K562 (cell line): ENCODE data around the gene USP5. TPM values are rescaled to one million over a fixed set of nuclear protein-coding genes. Genes with fewer than 3 reads are reported as not detected.

ENCODE experiments used
- ARID4B ChIP-seq: sonication (generic); formaldehyde crosslinking; IDR thresholded peaks from 2 replicates; pipeline ENCODE4 v1.8.0; 2022; ENCODE audit warnings: mild to moderate bottlenecking, missing genetic modification reagents
- ARNT ChIP-seq, 2 experiments: fragments of 450-650 bp; IDR thresholded peaks; 2 replicates each; pipeline ENCODE4 v1.6.1; 2016; ENCODE audit warnings: mild to moderate bottlenecking in 1 of 2
- FOSL1 ChIP-seq: fragments of 200-800 bp; sonication (Bioruptor generic); conservative IDR thresholded peaks from 2 replicates; pipeline ENCODE4 v1.6.1; 2016; ENCODE audit warnings: missing genetic modification characterization, missing compliant biosample characterization
- HCFC1 ChIP-seq: IDR thresholded peaks from 2 replicates; pipeline ENCODE4 v1.6.1; 2012; ENCODE audit warnings: low read depth, low read length, improper control_type of control experiment
- KDM5B ChIP-seq: fragments of 200-600 bp; sonication (generic); IDR thresholded peaks from 2 replicates; pipeline ENCODE4 v1.6.1; 2012; ENCODE audit warnings: low read depth, mild to moderate bottlenecking, moderate library complexity, low read length, control low read depth, inconsistent platforms; ENCODE audit not compliant: insufficient replicate concordance
- KLF1 ChIP-seq: fragments of 450-650 bp; IDR thresholded peaks from 2 replicates; pipeline ENCODE4 v1.6.1; 2016; ENCODE audit warnings: missing genetic modification characterization, missing compliant biosample characterization
- MAFK ChIP-seq: IDR thresholded peaks from 2 replicates; pipeline ENCODE4 v1.6.1; 2011; ENCODE audit warnings: low read length, improper control_type of control experiment
- MEF2A ChIP-seq: IDR thresholded peaks from 2 replicates; pipeline ENCODE4 v1.6.1; 2011; ENCODE audit warnings: low read depth, mild to moderate bottlenecking, low read length, moderate library complexity; ENCODE audit not compliant: control insufficient read depth
- MTA3 ChIP-seq: fragments of 450-650 bp; formaldehyde crosslinking; IDR thresholded peaks from 2 replicates; pipeline ENCODE4 v1.6.1; 2017; ENCODE audit warnings: mild to moderate bottlenecking, borderline replicate concordance
- NR2C1 ChIP-seq, 2 experiments: fragments of 450-650 bp; IDR thresholded peaks; 2 replicates each; pipeline ENCODE4 v1.6.1; 2017; ENCODE audit warnings: mild to moderate bottlenecking in 2 of 2, antibody characterized with exemption in 1 of 2, inconsistent platforms in 1 of 2, missing compliant biosample characterization in 1 of 2, missing genetic modification characterization in 1 of 2
- POLR2G ChIP-seq: fragments of 200-400 bp; formaldehyde crosslinking; IDR thresholded peaks from 2 replicates; pipeline ENCODE4 v1.6.1; 2017; ENCODE audit warnings: low read depth, mild to moderate bottlenecking, antibody characterized with exemption, low read length, moderate library complexity
- PTTG1 ChIP-seq: fragments of 450-650 bp; IDR thresholded peaks from 2 replicates; pipeline ENCODE4 v1.6.1; 2016; ENCODE audit warnings: low read depth, mild to moderate bottlenecking, missing genetic modification characterization, missing compliant biosample characterization
- RAD51 ChIP-seq: fragments of 450-650 bp; IDR thresholded peaks from 2 replicates; pipeline ENCODE4 v1.7.1; 2016; ENCODE audit warnings: low read depth, mild to moderate bottlenecking, borderline replicate concordance
- SAFB2 ChIP-seq: fragments of 200-400 bp; formaldehyde crosslinking; IDR thresholded peaks from 2 replicates; pipeline ENCODE4 v1.6.1; 2018; ENCODE audit warnings: borderline replicate concordance, low read length, low read depth, moderate library complexity; ENCODE audit not compliant: severe bottlenecking
- SMAD4 ChIP-seq: fragments of 250-450 bp; sonication (Bioruptor Pico); conservative IDR thresholded peaks from 2 replicates; pipeline ENCODE4 v1.8.0; 2021; ENCODE audit warnings: inconsistent platforms, mild to moderate bottlenecking, moderate library complexity
- SOX6 ChIP-seq: fragments of 450-650 bp; IDR thresholded peaks from 2 replicates; pipeline ENCODE4 v1.6.1; 2014; ENCODE audit warnings: mild to moderate bottlenecking
- U2AF1 ChIP-seq: fragments of 200-400 bp; formaldehyde crosslinking; optimal IDR thresholded peaks from 2 replicates; pipeline ENCODE3; 2017; ENCODE audit warnings: mild to moderate bottlenecking, low read depth, low read length, moderate library complexity
- ZKSCAN8 ChIP-seq: fragments of 200-800 bp; sonication (Bioruptor generic); IDR thresholded peaks from 2 replicates; pipeline ENCODE4 v1.6.1; 2016; ENCODE audit warnings: missing genetic modification characterization, missing compliant biosample characterization
- ZNF217 ChIP-seq: sonication (generic); formaldehyde crosslinking; IDR thresholded peaks from 2 replicates; pipeline ENCODE4 v1.8.0; 2022; ENCODE audit warnings: mild to moderate bottlenecking, missing genetic modification reagents
- polyA plus RNA-seq, 8 experiments: library from polyadenylated mRNA; depleted of rRNA in 4 of 8; stranded (reverse) in 5 of 8; unstranded in 3 of 8; fragments of >200 nt; fragmentation: Nextera tagmentation in 2 of 8; fragmentation: Illumina TruSeq in 1 of 8; extraction: Ambion mirVana in 2 of 8; extraction: Trizol in 1 of 8; gene quantifications; 2 replicates each; pipeline versions ENCODE4 v1.2.1 to v1.2.3, GENCODE V29; 2011 to 2014; ENCODE audit warnings: inconsistent platforms in 1 of 8, missing spikeins in 1 of 8
- total RNA-seq, 7 experiments: library from RNA; depleted of rRNA in 6 of 7; stranded (reverse); fragments of >200 nt in 6 of 7; fragmentation: Illumina TruSeq in 2 of 7; extraction: Trizol in 2 of 7; gene quantifications; 2 replicates each; pipeline versions ENCODE4 v1.2.1 to v1.2.3, GENCODE V29; 2011 to 2021; ENCODE audit warnings: low replicate concordance in 1 of 7
- TF ChIP-seq, protein P1 (sequence below): sonication (generic); formaldehyde crosslinking; IDR thresholded peaks from 2 replicates; pipeline ENCODE4 v1.8.1; 2022; ENCODE audit warnings: missing genetic modification reagents
- TF ChIP-seq, protein P2 (sequence below), 2 experiments: fragments of 200-800 bp in 1 of 2; sonication (Bioruptor generic) in 1 of 2; sonication (generic) in 1 of 2; formaldehyde crosslinking in 1 of 2; IDR thresholded peaks in 1 of 2; conservative IDR thresholded peaks in 1 of 2; 2 replicates each; pipeline versions ENCODE4 v1.5.0 to v1.6.1; 2016 to 2020; ENCODE audit warnings: missing compliant biosample characterization in 1 of 2, missing genetic modification characterization in 1 of 2, missing genetic modification reagents in 1 of 2

Gene USP5
- total and polyA plus RNA-seq, 9 of the 15 experiments (the other 6 are each of a cell fraction or from before 2014, with no cell fraction given): 1.4 to 107 (median 48.6) TPM

- 0 out of 2 replicates have a peak, but pooled peaks have one; percentile 3 for TF ChIP-seq MTA3
- TF ChIP-seq, protein P1, sequence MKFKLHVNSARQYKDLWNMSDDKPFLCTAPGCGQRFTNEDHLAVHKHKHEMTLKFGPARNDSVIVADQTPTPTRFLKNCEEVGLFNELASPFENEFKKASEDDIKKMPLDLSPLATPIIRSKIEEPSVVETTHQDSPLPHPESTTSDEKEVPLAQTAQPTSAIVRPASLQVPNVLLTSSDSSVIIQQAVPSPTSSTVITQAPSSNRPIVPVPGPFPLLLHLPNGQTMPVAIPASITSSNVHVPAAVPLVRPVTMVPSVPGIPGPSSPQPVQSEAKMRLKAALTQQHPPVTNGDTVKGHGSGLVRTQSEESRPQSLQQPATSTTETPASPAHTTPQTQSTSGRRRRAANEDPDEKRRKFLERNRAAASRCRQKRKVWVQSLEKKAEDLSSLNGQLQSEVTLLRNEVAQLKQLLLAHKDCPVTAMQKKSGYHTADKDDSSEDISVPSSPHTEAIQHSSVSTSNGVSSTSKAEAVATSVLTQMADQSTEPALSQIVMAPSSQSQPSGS (CRISPR knock-in tag): no peak
- TF ChIP-seq MAFK: no peak; the same call in 1 of the 2 replicates
- no peak for TF ChIP-seq ZNF217 (CRISPR knock-in tag)
- peak; percentile 22 for TF ChIP-seq KDM5B
- TF ChIP-seq ARNT (IDR thresholded peaks at IDR 0.05): no peak
- TF ChIP-seq FOSL1 (tag): peak; percentile 73; the same call in 1 of the 2 replicates
- TF ChIP-seq HCFC1: no peak
- TF ChIP-seq RAD51: no peak
- no peak for TF ChIP-seq MEF2A
- TF ChIP-seq SMAD4 (CRISPR knock-in tag): 0 out of 2 replicates have a peak, but pooled peaks have one; percentile 26
- TF ChIP-seq U2AF1: no peak
- no peak for TF ChIP-seq SAFB2
- TF ChIP-seq SOX6: no peak
- TF ChIP-seq KLF1 (tag): no peak
- no peak; the same call in 1 of the 2 replicates for TF ChIP-seq ARID4B (CRISPR knock-in tag)
- no peak for TF ChIP-seq PTTG1
- no peak for TF ChIP-seq ZKSCAN8 (CRISPR knock-in tag)
- TF ChIP-seq NR2C1 (IDR thresholded peaks at IDR 0.05): no peak
- 0 out of 2 replicates have a peak, but pooled peaks have one; percentile 20 for TF ChIP-seq NR2C1 (tag; IDR thresholded peaks at IDR 0.05)
- TF ChIP-seq, protein P2, sequence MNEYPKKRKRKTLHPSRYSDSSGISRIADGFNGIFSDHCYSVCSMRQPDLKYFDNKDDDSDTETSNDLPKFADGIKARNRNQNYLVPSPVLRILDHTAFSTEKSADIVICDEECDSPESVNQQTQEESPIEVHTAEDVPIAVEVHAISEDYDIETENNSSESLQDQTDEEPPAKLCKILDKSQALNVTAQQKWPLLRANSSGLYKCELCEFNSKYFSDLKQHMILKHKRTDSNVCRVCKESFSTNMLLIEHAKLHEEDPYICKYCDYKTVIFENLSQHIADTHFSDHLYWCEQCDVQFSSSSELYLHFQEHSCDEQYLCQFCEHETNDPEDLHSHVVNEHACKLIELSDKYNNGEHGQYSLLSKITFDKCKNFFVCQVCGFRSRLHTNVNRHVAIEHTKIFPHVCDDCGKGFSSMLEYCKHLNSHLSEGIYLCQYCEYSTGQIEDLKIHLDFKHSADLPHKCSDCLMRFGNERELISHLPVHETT (CRISPR knock-in tag; conservative IDR thresholded peaks at IDR 0.05 in 1 of 2, IDR thresholded peaks at IDR 0.05 in 1 of 2): no peak; a peak in 1 of 4 replicates
- peak; percentile 67 for TF ChIP-seq POLR2G
Measured at GRCh38 chr12:6850796-6851152, 1.2 kb upstream of the USP5 start (continued).
